AML-193 (cell line): ENCODE measurements around the gene ZNF689.
"Not testable (repeated sequence)": the region's sequence is repeated elsewhere in the genome, so short reads cannot be mapped to it uniquely, and the experiment has no call there.

Experiments
- DNase-seq, 2 experiments: peaks; one replicate each; lab custom pipeline; 2025; lab: John Stamatoyannopoulos, UW

The ZNF689 gene

GRCh38 chr16:30600215-30600614 lies 10.0 kb downstream of the ZNF689 start:
- DNase-seq = no peak

- no peak for DNase-seq
These were observed 17.3 kb downstream of the ZNF689 start for GRCh38 chr16:30592871-30593270.

DNA sequence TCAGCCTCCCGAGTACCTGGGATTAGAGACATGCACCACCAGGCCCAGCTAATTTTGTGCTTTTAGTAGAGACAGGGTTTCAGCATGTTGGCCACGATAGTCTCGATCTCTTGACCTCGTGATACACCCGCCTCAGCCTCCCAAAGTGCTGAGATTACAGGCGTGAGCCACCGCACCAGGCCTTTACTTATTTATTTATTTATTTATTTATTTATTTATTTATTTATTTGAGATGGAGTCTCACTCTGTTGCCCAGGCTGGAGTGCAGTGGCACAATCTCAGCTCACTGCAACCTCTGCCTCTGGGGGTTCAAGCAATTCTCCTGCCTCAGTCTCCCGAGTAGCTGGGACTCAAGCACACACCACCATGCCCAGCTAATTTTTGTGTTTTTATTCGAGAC lies 19.3 kb downstream of the ZNF689 start:
- not testable (repeated sequence) for DNase-seq

GRCh38 chr16:30589582-30589981 lies 20.6 kb downstream of the ZNF689 start:
- DNase-seq = not testable (repeated sequence)

GRCh38 chr16:30588651-30589050 lies 21.5 kb downstream of the ZNF689 start:
- DNase-seq = no peak

DNA sequence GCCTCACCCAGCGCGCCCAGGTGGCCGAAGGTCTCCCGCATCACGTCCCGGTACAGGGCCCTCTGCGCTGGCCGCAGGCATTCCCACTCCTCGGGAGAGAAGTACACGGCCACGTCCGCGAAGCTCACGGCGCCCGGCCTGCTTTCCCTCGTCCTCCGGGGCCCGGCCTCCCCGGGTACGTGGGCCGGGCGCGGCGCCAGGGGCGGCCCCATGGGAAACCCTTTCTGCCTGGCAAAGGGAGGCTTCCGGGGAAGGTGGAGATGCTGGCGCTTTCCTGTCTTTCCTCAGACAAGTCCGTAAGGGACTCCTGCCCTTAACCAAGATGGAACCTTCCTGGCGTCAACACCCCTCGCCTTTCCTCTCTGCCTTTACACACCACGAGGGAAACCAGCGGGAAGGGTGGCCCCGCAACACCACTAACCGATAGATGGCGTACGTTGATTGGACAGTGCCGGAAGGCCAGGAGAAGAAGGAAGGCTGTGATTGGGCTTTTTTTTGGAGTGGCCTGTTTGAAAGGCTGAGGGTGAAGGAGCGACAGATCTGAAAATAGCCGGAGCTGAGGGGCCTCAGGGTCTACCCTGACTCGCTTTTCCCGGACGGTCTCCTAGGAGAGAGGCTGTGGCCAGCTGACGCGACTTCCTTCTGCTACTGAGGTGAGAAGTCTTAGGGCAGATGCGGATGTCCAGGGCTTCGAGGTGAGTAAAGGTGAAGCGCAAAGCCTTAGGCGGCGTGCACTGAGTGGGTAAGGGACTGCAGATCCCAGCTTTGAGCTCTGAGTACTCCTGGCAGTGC lies 24.6 kb downstream of the ZNF689 start, which contains the start of gene ZNF785:
Gene ZNF785, minus strand, starts transcription at position 298 of the 792 bp plus-strand sequence. Its CDS starts 86 bp downstream, at position 212.
- peak; percentile 95 to 97 for DNase-seq

DNA sequence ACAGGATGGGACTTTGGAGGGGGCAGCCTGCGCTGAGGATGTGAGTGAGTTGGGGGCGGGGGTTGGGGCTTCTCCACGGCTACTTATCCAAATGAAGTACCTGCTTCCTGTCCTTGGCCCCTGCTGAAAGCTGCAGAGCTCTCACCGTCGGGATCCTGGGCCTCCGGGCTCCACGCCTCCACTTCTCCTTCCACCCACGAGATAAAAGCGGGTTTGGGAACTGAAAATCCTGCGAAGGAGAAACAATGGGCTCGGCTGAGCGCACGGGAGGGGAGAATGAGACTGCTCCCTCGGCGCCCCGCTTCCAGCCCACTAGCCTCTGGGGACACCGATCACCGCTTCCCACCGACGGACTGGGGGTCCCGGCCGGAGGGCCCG lies 25.2 kb downstream of the ZNF689 start:
- DNase-seq = no peak

DNA sequence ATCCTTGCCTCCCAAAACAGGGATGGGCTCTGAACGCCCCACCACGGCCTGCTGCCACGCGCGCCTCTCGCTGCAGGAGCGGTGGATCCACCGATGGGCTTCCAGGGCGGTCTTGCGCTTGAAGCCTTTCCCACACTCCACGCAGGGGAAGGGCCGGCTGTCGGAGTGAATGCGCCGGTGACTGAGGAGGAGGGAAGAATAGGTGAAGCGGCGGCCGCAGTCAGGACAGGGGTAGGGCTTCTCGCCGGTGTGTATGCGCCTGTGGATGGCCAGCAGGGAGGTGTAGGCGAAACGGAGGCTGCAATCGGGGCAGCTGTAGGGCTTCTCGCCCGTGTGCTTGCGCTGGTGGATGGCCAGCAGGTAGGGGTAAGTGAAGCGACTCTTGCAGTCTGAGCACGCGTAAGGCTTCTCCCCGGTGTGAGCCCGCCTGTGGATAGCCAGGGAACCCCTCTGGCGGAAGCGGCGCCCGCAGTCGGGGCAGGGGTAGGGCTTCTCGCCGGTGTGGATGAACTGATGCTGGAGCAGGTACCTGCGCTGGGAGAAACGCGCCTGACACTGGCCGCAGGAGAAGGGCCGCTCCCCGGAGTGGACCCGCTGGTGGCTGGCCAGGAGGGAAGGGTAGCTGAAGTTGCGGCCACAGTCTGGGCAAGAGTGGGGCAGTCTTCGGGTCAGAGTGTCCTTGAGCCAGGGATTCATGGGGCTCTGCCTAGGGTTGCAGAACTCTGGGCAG lies 27.4 kb downstream of the ZNF689 start:
- no peak for DNase-seq

DNA sequence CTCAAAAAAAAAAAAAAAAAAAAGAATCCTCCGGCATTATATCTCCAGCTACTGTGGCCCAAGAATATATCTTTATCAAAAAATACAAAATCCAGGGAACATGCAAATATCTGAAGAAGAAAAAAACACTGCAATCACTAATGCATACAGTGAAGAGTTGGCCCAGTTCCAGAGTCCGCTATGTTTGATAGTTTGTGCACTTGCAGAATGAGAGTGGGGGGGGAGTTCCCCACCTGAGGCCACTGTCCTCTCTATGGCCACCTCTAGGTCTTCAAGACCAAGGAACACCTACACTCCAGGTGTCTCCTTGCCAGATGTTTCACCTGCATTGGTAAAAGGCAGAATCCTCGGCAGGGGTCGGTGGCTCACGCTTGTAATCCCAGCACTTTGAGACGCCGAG lies 28.7 kb downstream of the ZNF689 start:
- DNase-seq = no peak

DNA sequence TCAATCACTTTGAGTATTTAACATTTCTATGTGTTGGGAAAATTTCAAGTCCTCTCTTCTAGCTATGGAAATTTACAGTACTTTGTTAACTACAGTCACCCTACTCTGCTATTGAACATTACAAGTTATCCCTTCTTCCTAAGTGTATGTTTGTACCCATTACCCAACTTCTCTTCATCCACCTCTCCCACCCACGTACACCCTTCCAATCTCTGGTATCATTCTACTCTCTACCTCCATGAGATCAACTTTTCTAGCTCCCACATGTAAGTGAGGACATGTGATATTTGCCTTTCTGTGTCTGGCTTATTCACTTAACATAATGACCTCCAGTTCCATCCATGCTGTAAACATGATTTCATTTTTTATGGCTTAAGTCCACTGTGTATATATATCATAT lies 35.5 kb downstream of the ZNF689 start:
- no peak for DNase-seq

- DNase-seq = peak; percentile 97
These were observed 38.5 kb downstream of the ZNF689 start, which contains the start of gene ZNF688 for GRCh38 chr16:30571445-30572322. ZNF688 (minus strand) TSS chr16:30571714; CDS start chr16:30571629, 85 bp downstream.

DNA sequence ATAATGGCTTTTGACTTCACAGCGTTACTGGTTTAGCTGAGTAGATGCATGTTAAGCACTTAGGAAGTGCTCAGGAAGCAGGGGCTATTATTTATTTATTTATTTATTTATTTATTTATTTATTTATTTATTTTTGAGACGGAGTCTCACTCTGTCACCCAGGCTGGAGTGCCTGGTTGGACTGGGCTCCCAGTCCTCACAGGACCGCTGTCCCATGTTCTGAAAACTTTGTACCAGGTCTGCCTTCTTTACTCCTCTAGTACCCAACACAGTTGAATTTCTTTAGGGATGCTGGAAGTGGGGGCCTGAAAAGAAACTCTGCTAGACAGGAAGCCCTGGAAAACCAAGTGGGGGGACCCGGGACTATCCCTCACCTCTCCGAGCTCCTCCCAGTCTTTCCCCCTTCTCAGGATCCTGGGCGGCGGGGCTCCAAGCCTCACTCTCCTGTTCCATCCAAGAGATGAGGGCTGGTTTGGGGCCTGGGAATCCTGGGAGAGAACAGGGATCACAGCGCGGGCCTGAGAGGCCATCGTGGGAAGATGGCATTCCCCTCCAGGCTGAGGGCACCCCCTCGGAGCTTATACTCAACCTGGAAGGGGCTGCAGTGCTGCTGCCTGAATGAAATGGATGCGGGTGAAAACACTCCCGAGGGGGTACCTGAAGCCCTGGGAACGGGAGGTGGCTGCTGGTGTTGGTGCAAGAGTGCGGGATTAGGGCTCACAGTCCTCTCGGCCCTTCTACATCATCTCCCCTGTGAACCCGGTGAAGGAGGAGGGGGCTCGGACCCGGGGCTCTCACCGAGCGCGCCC lies 39.3 kb downstream of the ZNF689 start:
- no peak for DNase-seq

GRCh38 chr16:30569746-30570635 lies 40.2 kb downstream of the ZNF689 start:
- DNase-seq = no peak

GRCh38 chr16:30569281-30569680 lies 40.9 kb downstream of the ZNF689 start:
- no peak for DNase-seq

DNA sequence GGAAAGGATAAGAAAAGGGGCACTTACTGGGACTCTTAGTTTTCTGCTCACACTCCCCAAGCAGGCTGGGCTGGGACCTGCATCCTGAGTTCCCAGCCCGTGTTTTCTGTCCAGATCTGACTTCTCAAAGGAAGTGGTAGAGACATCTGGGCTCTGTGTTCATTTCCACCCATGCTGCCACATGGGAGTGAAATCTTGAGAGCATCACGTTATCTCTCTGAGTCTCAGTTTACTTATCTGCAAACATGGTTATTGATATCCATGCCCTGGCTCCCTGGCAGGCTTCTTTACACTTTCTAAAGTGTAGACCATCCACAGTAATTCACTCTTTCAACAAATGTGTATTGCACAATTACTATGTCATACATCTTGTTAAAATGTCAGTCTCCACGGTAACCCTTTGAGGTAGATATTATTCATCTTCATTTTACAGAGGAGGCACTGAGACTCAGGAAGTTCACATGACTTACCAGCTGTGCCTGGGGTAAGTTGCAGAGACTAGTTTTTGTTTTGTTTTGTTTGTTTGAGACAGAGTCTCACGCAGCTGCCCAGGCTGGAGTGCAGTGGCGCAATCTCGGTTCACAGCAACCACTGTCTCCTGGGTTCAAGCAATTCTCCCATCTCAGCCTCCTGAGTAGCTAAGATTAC lies 42.1 kb downstream of the ZNF689 start:
- peak; percentile 47 to 76 for DNase-seq

- DNase-seq = no peak
These were observed 42.8 kb downstream of the ZNF689 start for GRCh38 chr16:30567160-30567990.

- DNase-seq = no peak
These were observed 43.7 kb downstream of the ZNF689 start for GRCh38 chr16:30566531-30566930.

- DNase-seq = no peak
These were observed 44.2 kb downstream of the ZNF689 start for GRCh38 chr16:30565984-30566383.

GRCh38 chr16:30565526-30565925 lies 44.7 kb downstream of the ZNF689 start:
- no peak for DNase-seq
